Measurements from ENCODE around the gene FAAH.

Gene FAAH

GRCh38 chr1:46396441-46397398, 2.6 kb downstream of the FAAH start:
- H3K4me1 Mint-ChIP-seq = peaks cover 55% of the 10 kb centered on the region
- no peaks in the 10 kb centered on the region for H3K36me3 Mint-ChIP-seq (ENCODE audit: low read depth)
- peaks cover 3% of the 10 kb centered on the region for H3K9me3 Mint-ChIP-seq
- TF ChIP-seq CTCF (IDR thresholded peaks at IDR 0.05; ENCODE audit: unreplicated experiment in 3 of 3) = no peak
- peak overlapping the region in 2 of 3 experiments; percentile 27 to 90 for H3K4me3 Mint-ChIP-seq
- H3K27me3 Mint-ChIP-seq (ENCODE audit: low read depth) = peaks cover 46% of the 10 kb centered on the region
- peak overlapping the region in 2 of 3 experiments; percentile 18 to 91 for H3K27ac Mint-ChIP-seq

- Mint-ChIP-seq H3K9me3 (no peaks in the 10 kb centered on the region), H3K4me1 (peaks cover 55% of the 10 kb centered on the region), H3K36me3 (ENCODE audit: low read depth) (no peaks in the 10 kb centered on the region), H3K27ac (peak overlapping the region in 2 of 3 experiments; percentile 23 to 67), H3K27me3 (ENCODE audit: low read depth) (peaks cover 36% of the 10 kb centered on the region), H3K4me3 (peak overlapping the region in 1 of 3 experiments; percentile 8)
- TF ChIP-seq CTCF (IDR thresholded peaks at IDR 0.05; ENCODE audit: unreplicated experiment in 3 of 3) = no peak
Observed at GRCh38 chr1:46399307-46399706, 5.2 kb downstream of the FAAH start.

GRCh38 chr1:46400421-46400820, 6.3 kb downstream of the FAAH start:
- peaks cover 26% of the 10 kb centered on the region for H3K27me3 Mint-ChIP-seq (ENCODE audit: low read depth)
- H3K4me3 Mint-ChIP-seq = no peak overlapping the region
- TF ChIP-seq CTCF (IDR thresholded peaks at IDR 0.05; ENCODE audit: unreplicated experiment in 3 of 3) = no peak
- peaks cover 45% of the 10 kb centered on the region for H3K4me1 Mint-ChIP-seq
- no peaks in the 10 kb centered on the region for H3K9me3 Mint-ChIP-seq
- H3K27ac Mint-ChIP-seq = no peak overlapping the region
- no peaks in the 10 kb centered on the region for H3K36me3 Mint-ChIP-seq (ENCODE audit: low read depth)

GRCh38 chr1:46401154-46401913, 7.2 kb downstream of the FAAH start:
- Mint-ChIP-seq H3K4me3 (no peak overlapping the region), H3K36me3 (ENCODE audit: low read depth) (no peaks in the 10 kb centered on the region), H3K9me3 (no peaks in the 10 kb centered on the region), H3K27me3 (ENCODE audit: low read depth) (peaks cover 18% of the 10 kb centered on the region), H3K27ac (no peak overlapping the region), H3K4me1 (peaks cover 35% of the 10 kb centered on the region)
- TF ChIP-seq CTCF (IDR thresholded peaks at IDR 0.05; ENCODE audit: unreplicated experiment in 3 of 3) = no peak

- Mint-ChIP-seq H3K4me3 (no peak overlapping the region), H3K27me3 (ENCODE audit: low read depth) (peaks cover 14% of the 10 kb centered on the region), H3K36me3 (ENCODE audit: low read depth) (no peaks in the 10 kb centered on the region), H3K4me1 (peaks cover 31% of the 10 kb centered on the region), H3K27ac (no peak overlapping the region), H3K9me3 (no peaks in the 10 kb centered on the region)
- TF ChIP-seq CTCF (IDR thresholded peaks at IDR 0.05; ENCODE audit: unreplicated experiment in 3 of 3) = no peak
Observed at GRCh38 chr1:46401964-46402626, 8.0 kb downstream of the FAAH start.
